Fibroblast of skin of left quadriceps (primary cell): ENCODE data around the gene LRRC74A.

Experiments
- DNase-seq, 2 experiments: peaks; one replicate each; pipeline ENCODE4 v3.0.0-alpha.2; 2013; ENCODE audit warnings: low read depth in 2 of 2

The LRRC74A gene

GRCh38 chr14:76826122-76826521, at the start of gene LRRC74A:
LRRC74A (plus strand) TSS chr14:76826408; CDS start chr14:76826698, 290 bp downstream.
- DNase-seq = no peak

GRCh38 chr14:76776428-76777251, 49.6 kb upstream of the LRRC74A start:
- no peak for DNase-seq

GRCh38 chr14:76777721-76778120, 48.5 kb upstream of the LRRC74A start:
- no peak for DNase-seq

- DNase-seq = no peak
These were observed 47.5 kb upstream of the LRRC74A start for GRCh38 chr14:76778546-76779215.

GRCh38 chr14:76779221-76780057, 46.8 kb upstream of the LRRC74A start:
- no peak for DNase-seq

GRCh38 chr14:76780058-76780345, 46.2 kb upstream of the LRRC74A start:
- DNase-seq = no peak

GRCh38 chr14:76780360-76780759, 45.8 kb upstream of the LRRC74A start:
- no peak for DNase-seq

- no peak for DNase-seq
These were observed 45.1 kb upstream of the LRRC74A start for GRCh38 chr14:76780875-76781647.

- DNase-seq = no peak
These were observed 44.6 kb upstream of the LRRC74A start for GRCh38 chr14:76781648-76782051.

- DNase-seq = no peak
These were observed 43.9 kb upstream of the LRRC74A start for GRCh38 chr14:76782115-76782884.

- DNase-seq = no peak
These were observed 43.2 kb upstream of the LRRC74A start for GRCh38 chr14:76782885-76783566.

- no peak for DNase-seq
These were observed 41.8 kb upstream of the LRRC74A start for GRCh38 chr14:76784266-76784874.

GRCh38 chr14:76784881-76785280, 41.3 kb upstream of the LRRC74A start:
- DNase-seq = peak; percentile 48 to 50

GRCh38 chr14:76786601-76787000, 39.6 kb upstream of the LRRC74A start:
- no peak for DNase-seq

GRCh38 chr14:76792422-76792821, 33.8 kb upstream of the LRRC74A start:
- no peak for DNase-seq

- DNase-seq = no peak
These were observed 32.9 kb upstream of the LRRC74A start for GRCh38 chr14:76793324-76793723.

GRCh38 chr14:76793956-76794355, 32.3 kb upstream of the LRRC74A start:
- no peak for DNase-seq

- no peak for DNase-seq
These were observed 19.8 kb upstream of the LRRC74A start for GRCh38 chr14:76806446-76806845.

- DNase-seq = no peak
These were observed 18.2 kb upstream of the LRRC74A start for GRCh38 chr14:76808011-76808410.

- no peak for DNase-seq
These were observed 17.2 kb upstream of the LRRC74A start for GRCh38 chr14:76808990-76809389.
